HepG2 (cell line): ENCODE results near the gene RCOR1. TPM values are rescaled to one million over a fixed set of nuclear protein-coding genes. Genes with fewer than 3 reads are reported as not detected.

Experiments
- ATF7-NPFF ChIP-seq: sonication (generic); formaldehyde crosslinking; IDR thresholded peaks from 2 replicates; pipeline ENCODE4 v1.8.1; 2023; ENCODE audit warnings: mild to moderate bottlenecking, low read depth, missing genetic modification reagents, moderate library complexity
- CENPT ChIP-seq: sonication (generic); formaldehyde crosslinking; IDR thresholded peaks from 2 replicates; pipeline ENCODE4 v1.8.0; 2022; ENCODE audit warnings: low read depth, mild to moderate bottlenecking, moderate library complexity, missing genetic modification reagents
- DNMT3B ChIP-seq: conservative IDR thresholded peaks from 2 replicates; pipeline ENCODE4 v1.6.1; 2016; ENCODE audit warnings: missing biosample characterization, control low read depth
- FOXA3 ChIP-seq: IDR thresholded peaks from 2 replicates; pipeline ENCODE4 v1.6.1; 2016; ENCODE audit warnings: missing genetic modification reagents, missing compliant biosample characterization
- HIVEP1 ChIP-seq: sonication (generic); formaldehyde crosslinking; IDR thresholded peaks from 2 replicates; pipeline ENCODE4 v1.4.0; 2020; ENCODE audit warnings: mild to moderate bottlenecking, missing genetic modification reagents
- JUND ChIP-seq: sonication (generic); formaldehyde crosslinking; IDR thresholded peaks from 2 replicates; pipeline ENCODE4 v1.8.0; 2022; ENCODE audit warnings: mild to moderate bottlenecking, missing genetic modification reagents
- MBNL3 ChIP-seq: fragments of 250-450 bp; sonication (Bioruptor Pico); conservative IDR thresholded peaks from 2 replicates; pipeline ENCODE4 v1.8.0; 2022; ENCODE audit warnings: mild to moderate bottlenecking, inconsistent platforms
- MED8 ChIP-seq: sonication (generic); formaldehyde crosslinking; IDR thresholded peaks from 2 replicates; pipeline ENCODE4 v1.8.1; 2023; ENCODE audit warnings: mild to moderate bottlenecking, missing genetic modification reagents; ENCODE audit not compliant: insufficient replicate concordance
- MIXL1 ChIP-seq: IDR thresholded peaks from 2 replicates; pipeline ENCODE4 v1.6.1; 2016
- PITX1 ChIP-seq: sonication (generic); formaldehyde crosslinking; IDR thresholded peaks from 2 replicates; pipeline ENCODE4 v1.5.1; 2020; ENCODE audit warnings: mild to moderate bottlenecking, missing genetic modification reagents
- PRDM15 ChIP-seq: sonication (generic); formaldehyde crosslinking; IDR thresholded peaks from 2 replicates; pipeline ENCODE4 v1.4.0; 2020; ENCODE audit warnings: missing genetic modification reagents
- SNRNP70 ChIP-seq: fragments of 200-400 bp; formaldehyde crosslinking; IDR thresholded peaks from 2 replicates; pipeline ENCODE4 v1.6.1; 2017; ENCODE audit warnings: mild to moderate bottlenecking, low read depth, low read length, moderate library complexity
- ZBTB20 ChIP-seq: sonication (generic); formaldehyde crosslinking; IDR thresholded peaks from 2 replicates; pipeline ENCODE4 v1.8.1; 2023; ENCODE audit warnings: missing genetic modification reagents, low read depth, mild to moderate bottlenecking, borderline replicate concordance
- ZEB1 ChIP-seq: IDR thresholded peaks from 2 replicates; pipeline ENCODE4 v1.6.1; 2012; ENCODE audit warnings: mild to moderate bottlenecking, low read depth, inconsistent platforms; ENCODE audit not compliant: insufficient replicate concordance
- ZNF337 ChIP-seq: sonication (generic); formaldehyde crosslinking; IDR thresholded peaks from 2 replicates; pipeline ENCODE4 v1.5.1; 2020; ENCODE audit warnings: missing genetic modification reagents, low read depth, mild to moderate bottlenecking, borderline replicate concordance
- ZNF430 ChIP-seq: sonication (generic); formaldehyde crosslinking; IDR thresholded peaks from 2 replicates; pipeline ENCODE4 v1.9.0; 2021; ENCODE audit warnings: mild to moderate bottlenecking, missing genetic modification reagents
- ZNF562 ChIP-seq: sonication (generic); formaldehyde crosslinking; IDR thresholded peaks from 2 replicates; pipeline ENCODE4 v1.8.0; 2022; ENCODE audit warnings: missing genetic modification reagents, borderline replicate concordance
- ZNF777 ChIP-seq: sonication (generic); formaldehyde crosslinking; IDR thresholded peaks from 2 replicates; pipeline ENCODE4 v1.4.0; 2020; ENCODE audit warnings: missing genetic modification reagents
- ZSCAN12 ChIP-seq: sonication (generic); formaldehyde crosslinking; IDR thresholded peaks from 2 replicates; pipeline ENCODE4 v1.9.0; 2021; ENCODE audit warnings: mild to moderate bottlenecking, missing genetic modification reagents
- ZSCAN22 ChIP-seq: sonication (generic); formaldehyde crosslinking; IDR thresholded peaks from 2 replicates; pipeline ENCODE4 v1.4.0; 2020; ENCODE audit warnings: mild to moderate bottlenecking, missing genetic modification reagents
- polyA plus RNA-seq, 8 experiments: library from polyadenylated mRNA; depleted of rRNA in 3 of 8; stranded (reverse) in 7 of 8; unstranded in 1 of 8; fragments of >200 nt; fragmentation: Illumina TruSeq in 4 of 8; extraction: Trizol in 4 of 8; gene quantifications; 2 replicates each; pipeline versions ENCODE4 v1.2.1 to v1.2.3, GENCODE V29; 2011 to 2016; ENCODE audit warnings: low read depth in 4 of 8, missing spikeins in 1 of 8, mixed read lengths in 1 of 8; ENCODE audit not compliant: insufficient read depth in 1 of 8
- total RNA-seq, 5 experiments: library from RNA; depleted of rRNA; stranded (reverse); fragments of >200 nt; fragmentation: Illumina TruSeq; extraction: Trizol; gene quantifications; 2 replicates each; pipeline ENCODE4 v1.2.3, GENCODE V29; 2016; ENCODE audit warnings: low read depth in 1 of 5
- TF ChIP-seq, protein P1 (sequence below): sonication (generic); formaldehyde crosslinking; IDR thresholded peaks from 2 replicates; pipeline ENCODE4 v1.4.0; 2020; ENCODE audit warnings: missing genetic modification reagents, borderline replicate concordance
- TF ChIP-seq, protein P2 (sequence below): sonication (generic); formaldehyde crosslinking; IDR thresholded peaks from 2 replicates; pipeline ENCODE4 v1.8.0; 2022; ENCODE audit warnings: mild to moderate bottlenecking, missing genetic modification reagents, moderate library complexity

The RCOR1 gene
- total and polyA plus RNA-seq, 2 of the 13 experiments (the other 11 are each of a cell fraction or from before 2014, with no cell fraction given), result 10.2 to 11.1 TPM

GRCh38 chr14:102593061-102593824 is 794 bp downstream of the RCOR1 start (continued):
- TF ChIP-seq MED8 (CRISPR knock-in tag), result no peak
- TF ChIP-seq SNRNP70, result no peak
- no peak for TF ChIP-seq FOXA3 (CRISPR knock-in tag)
- no peak for TF ChIP-seq ZNF430
- no peak for TF ChIP-seq ZSCAN22 (CRISPR knock-in tag)
- TF ChIP-seq PRDM15, result no peak
- no peak for TF ChIP-seq ZEB1
- TF ChIP-seq, protein P1, sequence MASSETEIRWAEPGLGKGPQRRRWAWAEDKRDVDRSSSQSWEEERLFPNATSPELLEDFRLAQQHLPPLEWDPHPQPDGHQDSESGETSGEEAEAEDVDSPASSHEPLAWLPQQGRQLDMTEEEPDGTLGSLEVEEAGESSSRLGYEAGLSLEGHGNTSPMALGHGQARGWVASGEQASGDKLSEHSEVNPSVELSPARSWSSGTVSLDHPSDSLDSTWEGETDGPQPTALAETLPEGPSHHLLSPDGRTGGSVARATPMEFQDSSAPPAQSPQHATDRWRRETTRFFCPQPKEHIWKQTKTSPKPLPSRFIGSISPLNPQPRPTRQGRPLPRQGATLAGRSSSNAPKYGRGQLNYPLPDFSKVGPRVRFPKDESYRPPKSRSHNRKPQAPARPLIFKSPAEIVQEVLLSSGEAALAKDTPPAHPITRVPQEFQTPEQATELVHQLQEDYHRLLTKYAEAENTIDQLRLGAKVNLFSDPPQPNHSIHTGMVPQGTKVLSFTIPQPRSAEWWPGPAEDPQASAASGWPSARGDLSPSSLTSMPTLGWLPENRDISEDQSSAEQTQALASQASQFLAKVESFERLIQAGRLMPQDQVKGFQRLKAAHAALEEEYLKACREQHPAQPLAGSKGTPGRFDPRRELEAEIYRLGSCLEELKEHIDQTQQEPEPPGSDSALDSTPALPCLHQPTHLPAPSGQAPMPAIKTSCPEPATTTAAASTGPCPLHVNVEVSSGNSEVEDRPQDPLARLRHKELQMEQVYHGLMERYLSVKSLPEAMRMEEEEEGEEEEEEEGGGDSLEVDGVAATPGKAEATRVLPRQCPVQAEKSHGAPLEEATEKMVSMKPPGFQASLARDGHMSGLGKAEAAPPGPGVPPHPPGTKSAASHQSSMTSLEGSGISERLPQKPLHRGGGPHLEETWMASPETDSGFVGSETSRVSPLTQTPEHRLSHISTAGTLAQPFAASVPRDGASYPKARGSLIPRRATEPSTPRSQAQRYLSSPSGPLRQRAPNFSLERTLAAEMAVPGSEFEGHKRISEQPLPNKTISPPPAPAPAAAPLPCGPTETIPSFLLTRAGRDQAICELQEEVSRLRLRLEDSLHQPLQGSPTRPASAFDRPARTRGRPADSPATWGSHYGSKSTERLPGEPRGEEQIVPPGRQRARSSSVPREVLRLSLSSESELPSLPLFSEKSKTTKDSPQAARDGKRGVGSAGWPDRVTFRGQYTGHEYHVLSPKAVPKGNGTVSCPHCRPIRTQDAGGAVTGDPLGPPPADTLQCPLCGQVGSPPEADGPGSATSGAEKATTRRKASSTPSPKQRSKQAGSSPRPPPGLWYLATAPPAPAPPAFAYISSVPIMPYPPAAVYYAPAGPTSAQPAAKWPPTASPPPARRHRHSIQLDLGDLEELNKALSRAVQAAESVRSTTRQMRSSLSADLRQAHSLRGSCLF (CRISPR knock-in tag), result no peak
- TF ChIP-seq DNMT3B, result no peak
- TF ChIP-seq JUND, result no peak
- 0 out of 2 replicates have a peak, but pooled peaks have one; percentile 34 for TF ChIP-seq ATF7-NPFF (CRISPR knock-in tag)
- TF ChIP-seq ZBTB20 (CRISPR knock-in tag), result no peak
- no peak for TF ChIP-seq MIXL1 (CRISPR knock-in tag)
- no peak for TF ChIP-seq CENPT
- TF ChIP-seq MBNL3 (CRISPR knock-in tag), result no peak
- TF ChIP-seq ZSCAN12, result no peak
- TF ChIP-seq ZNF777 (CRISPR knock-in tag), result peak; percentile 86
- TF ChIP-seq HIVEP1 (CRISPR knock-in tag), result no peak
- TF ChIP-seq, protein P2, sequence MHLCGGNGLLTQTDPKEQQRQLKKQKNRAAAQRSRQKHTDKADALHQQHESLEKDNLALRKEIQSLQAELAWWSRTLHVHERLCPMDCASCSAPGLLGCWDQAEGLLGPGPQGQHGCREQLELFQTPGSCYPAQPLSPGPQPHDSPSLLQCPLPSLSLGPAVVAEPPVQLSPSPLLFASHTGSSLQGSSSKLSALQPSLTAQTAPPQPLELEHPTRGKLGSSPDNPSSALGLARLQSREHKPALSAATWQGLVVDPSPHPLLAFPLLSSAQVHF (CRISPR knock-in tag), result no peak
- no peak for TF ChIP-seq ZNF562 (CRISPR knock-in tag)
- no peak for TF ChIP-seq ZNF337 (CRISPR knock-in tag)
- no peak for TF ChIP-seq PITX1 (CRISPR knock-in tag)
